ENCODE data around the gene IFITM10. TPM values are rescaled to one million over a fixed set of nuclear protein-coding genes. Genes with fewer than 3 reads are reported as not detected.
"Not testable (repeated sequence)": the region's sequence is repeated elsewhere in the genome, so short reads cannot be mapped to it uniquely, and the experiment has no call there.

The IFITM10 gene
- total RNA-seq, 1 experiment from 2014 or later: 2.9 TPM

- DNase-seq (ENCODE audit: low spot score): no peak
Measured at GRCh38 chr11:1691878-1692707, 58.3 kb downstream of the IFITM10 start.

GRCh38 chr11:1691026-1691877, 59.1 kb downstream of the IFITM10 start:
- no peak for DNase-seq (ENCODE audit: low spot score)

- no peak for DNase-seq (ENCODE audit: low spot score)
Measured at GRCh38 chr11:1690167-1691025, 60.0 kb downstream of the IFITM10 start.

GRCh38 chr11:1689250-1690166, 60.9 kb downstream of the IFITM10 start:
- not testable (repeated sequence) for DNase-seq (ENCODE audit: low spot score)

- not testable (repeated sequence) for DNase-seq (ENCODE audit: low spot score)
Measured at GRCh38 chr11:1688336-1688947, 62.0 kb downstream of the IFITM10 start.

GRCh38 chr11:1686220-1686619, 64.2 kb downstream of the IFITM10 start:
- DNase-seq (ENCODE audit: low spot score): not testable (repeated sequence)

GRCh38 chr11:1684886-1685874, 65.2 kb downstream of the IFITM10 start:
- DNase-seq (ENCODE audit: low spot score): not testable (repeated sequence)

- not testable (repeated sequence) for DNase-seq (ENCODE audit: low spot score)
Measured at GRCh38 chr11:1683904-1684572, 66.4 kb downstream of the IFITM10 start.

GRCh38 chr11:1683216-1683615, 67.2 kb downstream of the IFITM10 start:
- not testable (repeated sequence) for DNase-seq (ENCODE audit: low spot score)

Other genes starting within 250 kb of the IFITM10 start
- gene DUSP8, start 178.3 kb downstream of the IFITM10 start, total RNA-seq (2014; rRNA removed; shearing (Covaris generic)): 2.9 and 5.1 TPM in 2 replicates
- not detected in 2 replicates for gene KRTAP5-1, start 165.3 kb downstream of the IFITM10 start, total RNA-seq (2014; rRNA removed; shearing (Covaris generic))
- gene KRTAP5-2, start 152.3 kb downstream of the IFITM10 start, total RNA-seq (2014; rRNA removed; shearing (Covaris generic)): not detected in 2 replicates
- not detected in 2 replicates for gene KRTAP5-3, start 142.1 kb downstream of the IFITM10 start, total RNA-seq (2014; rRNA removed; shearing (Covaris generic))
- gene KRTAP5-4, start 128.5 kb downstream of the IFITM10 start, total RNA-seq (2014; rRNA removed; shearing (Covaris generic)): not detected in 2 replicates
- gene KRTAP5-5, start 120.8 kb downstream of the IFITM10 start, total RNA-seq (2014; rRNA removed; shearing (Covaris generic)): not detected in 2 replicates
- not detected in 2 replicates for gene KRTAP5-6, start 53.4 kb downstream of the IFITM10 start, total RNA-seq (2014; rRNA removed; shearing (Covaris generic))
- 875 and 888 TPM in 2 replicates for gene CTSD, start 13.3 kb upstream of the IFITM10 start, total RNA-seq (2014; rRNA removed; shearing (Covaris generic))
- gene SYT8, start 84.4 kb upstream of the IFITM10 start, total RNA-seq (2014; rRNA removed; shearing (Covaris generic)): 2.1 TPM in 1 of 2 replicates, not detected in the other
- gene TNNI2, start 88.4 kb upstream of the IFITM10 start, total RNA-seq (2014; rRNA removed; shearing (Covaris generic)): not detected in 2 replicates
- 2.2 and 71.7 TPM in 2 replicates for gene LSP1, start 102.5 kb upstream of the IFITM10 start, total RNA-seq (2014; rRNA removed; shearing (Covaris generic))
- gene PRR33, start 141.3 kb upstream of the IFITM10 start, total RNA-seq (2014; rRNA removed; shearing (Covaris generic)): not detected in 2 replicates
- gene TNNT3, start 169.1 kb upstream of the IFITM10 start, total RNA-seq (2014; rRNA removed; shearing (Covaris generic)): 0.46 TPM in 1 of 2 replicates, not detected in the other
- 281 and 292 TPM in 2 replicates for gene MRPL23, start 196.7 kb upstream of the IFITM10 start, total RNA-seq (2014; rRNA removed; shearing (Covaris generic))
- gene H19, start 247.2 kb upstream of the IFITM10 start, total RNA-seq (2014; rRNA removed; shearing (Covaris generic)): 0.69 and 2.7 TPM in 2 replicates